Activated T-cell treated with anti-CD3 and anti-CD28 coated beads for 4 hours (primary cell): ENCODE results near the gene SRSF10.
A peak's percentile ranks its signal among the peaks of the same experiment; 100 is the strongest.
"Not testable (repeated sequence)": the region's sequence is repeated elsewhere in the genome, so short reads cannot be mapped to it uniquely, and the experiment has no call there.

Experiments used
- DNase-seq: peaks from one replicate; pipeline ENCODE4 v3.0.0-alpha.2; 2020

SRSF10 gene

DNA sequence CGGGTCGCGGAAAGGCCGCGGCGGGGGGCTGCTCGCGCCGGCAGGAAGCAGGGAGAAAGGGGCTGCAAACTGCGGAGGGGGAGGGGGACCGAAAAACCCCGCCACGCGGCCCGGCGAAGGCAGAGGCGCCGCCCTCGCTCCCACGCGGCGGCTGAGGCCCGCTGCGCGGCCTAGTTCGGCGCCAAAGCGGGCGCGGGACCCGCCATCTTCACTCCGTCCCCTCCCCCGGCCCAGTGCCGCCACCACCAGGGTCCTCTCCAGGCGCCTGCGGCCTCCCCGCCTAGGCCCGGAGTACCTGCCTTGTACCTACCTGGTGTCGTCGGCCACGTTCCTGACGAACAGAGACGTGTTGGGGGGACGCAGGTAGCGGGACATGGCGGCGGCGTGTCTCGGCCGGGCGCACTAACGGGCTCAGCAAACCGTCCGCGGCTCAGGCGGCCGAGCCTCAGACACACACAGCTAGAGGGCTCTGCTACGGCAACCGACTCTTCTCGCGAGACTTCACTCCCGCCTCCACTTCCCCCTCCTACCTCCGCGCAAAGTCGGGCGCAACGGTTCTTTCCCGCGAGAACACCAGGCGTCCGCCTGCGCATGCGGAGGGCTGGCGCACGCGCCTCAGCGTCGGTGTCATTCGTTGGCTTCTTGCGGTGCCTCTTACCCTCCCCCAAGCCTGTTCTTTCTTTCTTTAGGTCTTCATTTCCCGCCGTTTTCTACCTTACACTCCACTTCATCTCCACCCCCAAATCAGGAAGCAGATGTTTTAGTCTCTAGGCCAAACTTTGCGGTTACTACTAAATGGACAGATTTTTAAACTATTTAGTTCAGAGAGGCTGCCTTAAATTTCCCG lies at the start of gene SRSF10:
Gene SRSF10 (minus strand): TSS at position 447 of the 847 bp plus-strand sequence. CDS start 72 bp downstream, at position 375.
- peak; percentile 94 for DNase-seq

DNA sequence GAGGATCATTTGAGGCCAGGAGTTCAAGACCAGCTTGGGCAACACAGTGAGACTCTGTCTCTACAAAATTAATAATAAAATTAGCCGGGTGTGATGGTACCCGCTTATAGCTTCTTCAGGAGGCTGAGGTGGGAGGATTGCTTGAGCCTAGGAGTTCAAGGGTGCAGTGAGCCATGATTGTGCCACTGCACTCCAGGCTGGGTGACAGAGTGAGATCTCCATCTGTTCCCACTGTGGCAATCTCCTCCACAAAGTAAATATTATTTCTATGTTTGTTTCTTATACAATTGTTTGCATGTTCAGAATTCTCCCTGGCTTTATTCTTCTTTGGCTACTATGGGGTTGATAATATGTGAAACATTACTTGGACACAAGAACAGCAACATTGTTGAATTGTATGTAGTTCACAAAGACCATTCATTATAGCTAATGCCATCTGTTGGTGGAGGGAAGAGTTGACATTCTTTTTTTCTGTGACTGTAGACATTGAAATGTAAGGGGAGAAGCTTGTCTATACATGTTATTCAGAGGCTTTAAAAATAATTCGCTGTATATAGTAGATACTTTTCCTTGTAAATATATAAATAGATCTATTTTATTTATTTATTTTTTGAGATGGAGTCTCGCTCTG lies 47.8 kb upstream of the SRSF10 start:
- DNase-seq, result no peak

DNA sequence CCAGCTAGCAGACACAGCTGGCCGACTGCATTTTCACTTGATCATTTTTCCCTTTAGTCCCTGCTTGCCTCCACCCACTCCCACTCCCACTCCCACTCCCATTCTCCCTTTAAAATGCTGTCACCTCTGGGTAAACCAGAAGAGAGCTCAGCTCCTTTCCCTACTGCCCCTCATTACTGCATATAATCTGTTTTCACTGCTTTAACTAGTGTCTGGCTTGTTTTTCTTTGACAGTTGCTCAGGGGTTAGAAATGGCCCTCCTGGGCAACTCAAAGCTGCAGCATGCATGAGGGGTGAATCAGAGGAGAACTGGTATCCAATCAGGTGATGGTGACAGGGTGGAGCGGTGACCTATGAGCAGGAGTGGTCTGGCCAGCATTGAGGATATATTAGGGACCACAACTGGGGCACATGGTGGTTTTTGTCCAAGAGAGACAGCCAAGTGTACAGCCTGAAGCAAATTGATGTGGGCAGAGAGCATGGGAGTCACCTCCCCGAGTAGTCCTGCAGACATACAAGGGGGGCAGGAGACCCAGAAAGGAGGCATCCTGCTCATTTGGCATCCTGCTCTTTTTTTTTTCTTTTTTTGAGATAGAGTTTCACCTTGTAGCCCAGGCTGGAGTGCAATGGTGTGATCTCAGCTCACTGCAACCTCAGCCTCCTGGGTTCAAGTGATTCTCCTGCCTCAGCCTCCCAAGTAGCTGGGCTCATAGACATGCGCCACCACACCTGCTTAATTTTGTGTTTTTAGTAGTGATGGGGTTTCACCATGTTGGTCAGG lies 42.6 kb upstream of the SRSF10 start:
- DNase-seq, result no peak

DNA sequence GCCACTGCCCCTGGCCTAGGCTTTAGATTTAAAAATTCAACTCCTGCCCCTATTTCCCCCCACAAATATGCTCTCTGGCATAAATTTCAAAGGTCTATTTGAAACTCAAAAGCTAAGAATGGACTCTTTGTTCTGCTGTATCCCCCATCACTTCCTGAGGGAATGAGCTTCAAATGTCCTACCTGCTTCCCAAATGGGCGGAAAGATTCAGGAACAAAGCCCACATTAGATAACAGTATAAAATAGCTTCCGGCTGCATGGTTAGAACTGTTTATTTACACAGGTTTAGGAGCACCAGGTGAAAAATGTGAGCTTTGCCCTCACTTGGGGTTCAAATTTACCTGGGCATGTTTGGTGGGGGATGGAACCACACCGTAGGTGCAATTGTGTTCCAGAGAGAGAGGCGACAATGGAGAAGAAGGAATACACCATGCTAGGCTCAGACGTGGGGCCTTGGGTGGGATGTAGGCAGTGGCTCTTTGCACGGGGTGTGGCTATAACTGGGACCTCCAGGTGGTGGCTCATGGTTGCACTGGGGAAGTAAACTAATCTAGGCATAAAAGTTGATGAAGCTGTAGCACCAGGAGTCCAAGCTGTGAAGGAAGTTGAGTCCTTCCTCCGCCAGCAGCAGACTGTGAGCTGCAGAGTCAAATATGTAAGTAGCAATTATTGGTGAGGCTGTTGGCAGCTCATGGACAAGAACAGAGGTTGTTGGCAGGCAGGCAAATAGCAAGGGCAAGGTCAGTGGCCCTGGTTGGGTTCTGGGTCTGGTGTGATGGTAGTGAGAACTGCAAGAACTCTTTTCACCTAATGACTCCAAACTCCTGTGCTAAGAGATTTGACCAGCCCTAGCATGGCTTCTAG lies 41.5 kb upstream of the SRSF10 start:
- DNase-seq, result no peak

DNA sequence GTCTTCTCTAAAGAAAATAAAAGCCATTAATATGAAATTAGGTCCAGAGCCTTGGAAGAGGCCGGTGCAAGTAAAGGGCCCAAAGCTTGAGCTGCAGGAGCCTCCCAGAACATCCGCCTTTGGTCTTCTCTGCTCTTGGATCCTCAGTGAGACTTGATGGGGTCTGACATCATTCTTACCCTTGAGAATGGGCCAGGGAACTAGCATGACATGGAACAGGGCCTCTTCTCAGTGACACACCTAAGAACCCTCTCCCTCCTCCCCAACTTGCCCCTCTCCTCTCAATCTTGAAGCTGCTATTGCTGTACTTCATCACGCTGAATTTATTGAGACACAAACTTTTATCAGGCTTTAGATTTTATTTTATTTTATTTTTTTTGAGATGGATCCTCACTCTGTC lies 40.3 kb upstream of the SRSF10 start:
- DNase-seq, result no peak

DNA sequence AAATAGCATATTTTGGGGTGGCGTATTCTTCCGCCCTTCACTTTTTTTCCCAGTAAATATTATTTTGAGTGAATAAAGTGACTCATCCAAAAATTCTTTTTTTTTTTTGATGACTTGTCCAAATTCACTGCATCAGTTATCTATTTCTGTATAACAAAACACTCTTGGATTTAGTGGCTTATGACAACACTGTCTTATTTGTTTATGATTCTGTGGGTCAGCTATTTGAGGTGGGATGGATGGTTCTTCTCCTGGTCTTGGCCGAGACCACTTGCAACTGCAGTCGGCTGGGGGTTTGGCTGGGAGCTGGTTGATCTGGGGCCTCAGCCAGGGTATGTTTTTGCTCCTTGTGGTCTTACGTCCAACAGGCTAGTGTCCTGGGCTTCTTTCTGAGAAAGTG lies 39.9 kb upstream of the SRSF10 start:
- DNase-seq, result no peak

DNA sequence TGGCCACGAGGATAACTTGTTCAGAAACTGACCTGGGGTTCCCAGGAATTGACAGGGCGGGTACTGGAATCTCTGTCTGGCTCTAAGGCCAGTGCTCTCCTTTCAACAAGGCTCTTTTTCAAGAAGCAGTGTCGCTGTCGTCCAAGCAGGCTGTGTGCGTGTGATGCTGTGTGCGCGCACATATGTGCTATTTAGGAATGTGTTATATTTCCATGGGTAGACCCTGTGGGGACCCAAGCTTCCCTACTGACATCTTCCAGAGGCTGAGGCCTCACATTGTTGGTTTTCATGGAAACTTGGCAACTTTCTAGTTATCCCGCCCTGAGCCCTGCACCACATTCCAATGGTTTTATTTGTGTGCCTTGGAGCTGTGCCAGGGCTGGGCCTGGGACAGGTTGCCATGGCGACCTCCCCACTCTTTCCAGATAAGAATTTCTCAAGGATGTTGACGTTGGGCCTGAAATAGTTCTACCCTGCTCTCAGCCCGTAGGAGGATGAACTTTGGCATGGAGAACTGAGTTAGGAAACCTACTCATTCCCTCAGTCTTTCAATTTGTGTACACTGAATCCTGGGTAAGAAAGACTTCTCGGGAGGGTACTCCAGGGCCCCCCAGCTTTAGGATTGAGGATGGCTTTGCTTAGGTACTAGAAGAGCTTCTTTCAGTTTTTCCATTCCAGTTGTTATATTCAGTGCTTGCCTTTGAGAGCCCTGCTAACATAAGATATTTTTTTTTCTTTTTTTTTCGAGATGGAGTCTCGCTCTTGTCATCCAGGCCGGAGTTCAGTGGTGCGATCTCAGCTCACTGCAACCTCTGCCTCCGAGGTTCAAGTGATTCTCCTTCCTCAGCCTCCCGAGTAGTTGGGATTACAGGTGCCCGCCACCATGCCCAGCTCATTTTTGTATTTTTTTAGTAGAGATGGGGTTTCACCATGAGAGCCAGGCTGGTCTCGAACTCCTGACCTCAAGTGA lies 38.8 kb upstream of the SRSF10 start:
- no peak for DNase-seq

DNA sequence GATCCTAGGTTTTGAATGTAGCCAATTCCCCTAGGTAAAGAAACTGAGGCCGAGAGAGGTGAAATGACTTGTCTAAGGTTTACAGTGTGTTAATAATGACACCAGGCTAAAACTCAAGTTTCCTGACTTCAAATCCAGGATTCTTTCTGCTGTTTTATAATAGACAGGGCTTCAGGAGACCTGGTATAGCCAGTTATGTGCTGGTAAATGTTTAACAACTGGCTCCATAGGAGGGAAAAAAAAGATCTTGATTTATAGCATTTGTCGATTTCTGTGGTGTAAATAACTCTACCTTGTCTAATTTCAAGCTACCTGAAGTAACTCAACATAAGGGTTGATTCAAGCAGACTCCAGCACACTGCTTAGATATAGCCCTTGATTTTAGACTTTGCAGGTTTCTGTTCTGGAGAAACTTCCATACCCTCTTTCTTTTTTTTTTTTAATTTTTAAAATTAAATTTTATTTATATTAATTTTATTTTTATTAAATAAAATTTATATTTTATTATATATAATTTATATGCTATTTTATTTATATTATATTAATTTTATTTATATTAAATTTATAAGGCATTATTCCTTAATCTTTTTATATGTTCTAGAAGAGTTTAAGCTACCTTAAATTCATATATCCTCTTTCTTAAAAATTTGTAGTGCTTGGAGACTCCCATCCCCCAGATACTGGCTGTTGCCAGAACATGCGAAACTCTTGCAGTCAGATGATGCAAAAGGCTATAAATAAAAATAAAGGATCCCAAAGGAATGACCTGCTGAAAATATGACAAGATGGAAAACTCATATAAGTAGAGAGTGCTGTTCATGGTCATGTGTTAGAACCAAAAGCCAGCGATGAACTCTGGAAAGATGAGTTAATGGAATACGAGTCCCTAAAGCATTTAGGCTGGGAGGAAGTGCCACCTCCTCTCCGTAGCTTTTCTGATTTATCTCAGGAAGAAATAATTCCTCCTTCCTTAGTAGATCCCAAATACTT lies 35.4 kb upstream of the SRSF10 start:
- no peak for DNase-seq

DNA sequence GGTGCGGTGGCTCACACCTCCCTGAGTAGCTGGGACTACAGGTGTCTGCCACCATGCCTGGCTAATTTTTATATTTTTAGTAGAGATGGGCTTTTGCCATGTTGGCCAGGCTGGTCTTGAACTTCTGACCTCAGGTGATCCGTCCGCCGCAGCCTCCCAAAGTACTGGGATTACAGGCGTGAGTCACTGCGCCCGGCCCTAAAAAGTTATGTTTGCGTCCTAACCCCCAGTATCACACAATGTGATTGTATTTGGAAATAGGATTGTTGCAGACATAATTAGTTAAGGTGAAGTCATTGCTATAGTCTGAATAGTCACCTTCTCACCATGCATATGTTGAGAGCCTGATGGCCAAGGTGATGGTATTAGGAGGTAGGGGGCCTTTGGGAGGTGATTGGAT lies 32.8 kb upstream of the SRSF10 start:
- not testable (repeated sequence) for DNase-seq

DNA sequence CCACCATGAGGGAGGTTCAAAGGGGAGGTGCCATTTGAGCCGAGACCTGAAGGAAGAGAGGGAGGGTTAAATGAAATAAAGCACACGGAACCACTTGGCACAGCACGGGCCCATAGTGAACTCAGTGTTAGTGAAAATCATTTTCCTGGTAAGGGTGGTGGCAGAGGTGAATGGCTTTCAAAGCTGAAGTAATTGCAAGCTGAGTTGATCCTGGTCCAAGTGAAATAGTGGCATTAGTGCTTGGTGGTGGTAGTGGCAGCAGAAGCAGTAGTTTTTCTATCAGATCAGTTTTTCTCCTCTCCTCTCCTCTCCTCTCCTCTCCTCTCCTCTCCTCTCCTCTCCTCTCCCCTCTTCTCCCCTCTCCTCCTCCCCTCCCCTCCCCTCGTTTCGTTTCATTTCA lies 30.5 kb upstream of the SRSF10 start:
- DNase-seq, result no peak

DNA sequence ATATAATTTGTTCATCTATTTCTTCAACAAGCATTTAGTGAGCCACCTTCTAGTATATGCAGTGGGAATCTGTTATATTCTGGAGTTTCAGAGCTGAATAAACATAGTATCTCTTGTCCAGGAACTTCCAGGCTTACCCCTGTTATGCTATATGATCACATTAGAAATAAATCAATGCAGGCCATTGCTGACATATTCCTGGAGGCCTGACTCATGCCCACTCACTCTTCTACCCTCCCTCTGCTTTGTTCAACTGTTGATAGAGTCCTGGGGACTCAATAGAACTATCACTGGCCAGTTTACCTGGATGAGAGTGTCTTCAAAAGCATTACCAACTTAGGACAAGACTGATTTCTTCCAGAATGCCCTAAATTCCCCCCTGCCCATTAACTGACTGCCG lies 29.3 kb upstream of the SRSF10 start:
- no peak for DNase-seq

DNA sequence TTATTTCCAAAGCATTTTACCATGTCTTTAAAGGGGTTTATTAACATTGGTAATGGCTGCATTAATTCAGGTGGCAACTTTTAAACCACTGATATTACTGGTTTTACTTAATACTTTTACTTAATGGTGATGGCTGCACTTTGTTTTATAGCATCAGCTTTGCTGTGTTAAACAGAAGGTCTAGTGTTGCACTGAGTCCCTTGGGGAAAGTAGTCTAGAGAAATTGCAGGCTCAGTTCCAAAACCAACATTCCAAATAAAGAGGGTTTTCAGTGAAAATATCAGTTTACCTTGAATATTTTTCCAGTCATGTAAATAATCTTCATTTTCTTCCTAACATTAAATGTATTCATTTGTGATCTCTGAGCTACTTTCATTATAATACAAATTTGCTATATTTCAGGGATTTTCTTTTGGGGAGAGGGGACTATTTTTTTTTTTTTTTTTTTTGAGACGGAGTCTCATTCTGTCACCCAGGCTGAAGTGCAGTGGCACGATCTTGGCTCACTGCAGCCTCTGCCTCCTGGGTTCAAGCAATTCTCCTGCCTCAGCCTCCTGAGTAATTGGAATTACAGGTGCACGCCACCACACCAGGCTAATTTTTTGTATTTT lies 28.6 kb upstream of the SRSF10 start:
- DNase-seq, result not testable (repeated sequence)

DNA sequence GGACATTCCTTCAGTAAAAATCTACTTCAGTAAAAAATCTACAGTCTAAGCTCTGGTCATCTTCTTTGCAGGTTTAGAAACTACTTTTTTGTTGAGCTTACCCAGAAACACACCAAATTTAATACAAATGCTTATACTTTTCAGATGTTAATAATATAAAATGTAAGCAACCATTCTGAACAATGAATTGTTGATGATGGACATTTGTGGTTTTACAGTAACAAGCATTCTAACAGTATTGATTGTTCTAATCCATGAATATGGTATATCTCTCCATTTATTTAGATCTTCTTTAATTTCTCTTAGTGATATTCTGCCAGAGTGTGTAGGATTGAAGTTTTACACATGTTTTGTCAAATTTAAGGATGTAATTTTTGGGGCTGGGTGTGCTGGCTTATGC lies 27.0 kb upstream of the SRSF10 start:
- DNase-seq, result no peak

DNA sequence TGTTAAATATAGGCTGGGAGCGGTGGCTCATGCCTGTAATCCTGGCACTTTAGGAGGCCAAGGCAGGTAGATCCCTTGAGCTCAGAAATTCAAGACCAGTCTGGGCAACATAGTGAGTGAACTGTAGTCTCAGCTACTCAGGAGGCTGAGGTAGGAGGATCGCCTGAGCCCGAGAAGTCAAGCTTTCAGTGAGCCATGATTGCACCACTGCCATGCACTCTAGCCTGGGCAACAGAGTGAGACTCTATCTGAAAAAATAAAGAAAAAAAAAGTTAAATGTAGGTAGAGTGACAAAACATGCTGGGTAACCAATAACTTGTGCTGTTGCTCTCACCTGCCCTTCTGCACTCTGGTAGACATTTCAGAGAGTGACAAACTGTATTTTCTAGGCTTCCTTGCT lies 25.0 kb upstream of the SRSF10 start:
- DNase-seq, result no peak

DNA sequence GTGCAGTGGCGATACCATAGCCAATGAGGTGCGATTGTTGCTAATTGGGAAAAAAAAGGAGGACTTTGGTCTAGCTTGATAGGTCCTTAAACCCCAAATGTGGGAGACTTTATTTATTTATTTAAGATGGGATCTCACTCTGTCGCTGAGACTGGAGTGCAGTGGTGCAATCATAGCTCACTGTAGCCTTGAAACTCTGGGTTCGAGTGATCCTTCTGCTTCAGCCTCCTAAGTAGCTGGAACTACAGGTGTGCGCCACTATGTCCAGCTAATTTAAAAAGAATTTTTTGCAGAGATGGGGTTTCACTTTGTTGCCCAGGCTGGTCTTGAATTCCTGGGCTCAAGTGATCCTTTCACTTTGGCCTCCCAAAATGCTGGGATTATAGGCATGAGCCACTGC lies 24.0 kb upstream of the SRSF10 start:
- no peak for DNase-seq

DNA sequence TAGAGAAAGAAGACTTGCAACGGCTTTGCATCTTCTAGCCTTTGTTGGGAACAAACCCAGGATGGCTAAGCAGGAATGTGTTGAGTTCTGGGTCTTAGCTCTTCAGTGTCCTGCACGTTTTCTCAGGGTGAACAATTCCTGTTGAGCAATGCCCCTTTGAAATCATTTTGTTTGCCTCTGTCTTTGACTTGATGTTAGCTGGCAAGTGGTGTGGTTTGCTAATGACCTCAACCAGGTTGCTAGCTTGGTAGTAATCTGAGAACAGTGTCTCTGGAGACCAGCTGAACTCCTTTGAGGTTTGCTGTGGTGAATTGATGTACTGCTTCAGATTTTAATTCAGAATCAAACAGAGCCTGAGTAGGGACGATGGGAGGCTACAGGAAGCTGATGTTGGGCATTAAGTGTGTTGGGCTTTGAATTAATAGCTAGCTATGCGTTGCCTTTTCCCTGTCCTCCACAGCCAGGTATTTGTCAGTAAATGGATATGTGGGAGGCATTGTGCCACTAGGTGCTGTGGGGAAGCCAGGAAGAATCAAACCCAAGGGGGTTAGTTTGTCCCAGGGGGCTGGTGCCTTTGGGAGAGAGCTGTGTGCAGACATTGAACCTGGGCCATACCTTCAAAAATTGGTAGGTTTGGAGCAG lies 23.3 kb upstream of the SRSF10 start:
- no peak for DNase-seq

DNA sequence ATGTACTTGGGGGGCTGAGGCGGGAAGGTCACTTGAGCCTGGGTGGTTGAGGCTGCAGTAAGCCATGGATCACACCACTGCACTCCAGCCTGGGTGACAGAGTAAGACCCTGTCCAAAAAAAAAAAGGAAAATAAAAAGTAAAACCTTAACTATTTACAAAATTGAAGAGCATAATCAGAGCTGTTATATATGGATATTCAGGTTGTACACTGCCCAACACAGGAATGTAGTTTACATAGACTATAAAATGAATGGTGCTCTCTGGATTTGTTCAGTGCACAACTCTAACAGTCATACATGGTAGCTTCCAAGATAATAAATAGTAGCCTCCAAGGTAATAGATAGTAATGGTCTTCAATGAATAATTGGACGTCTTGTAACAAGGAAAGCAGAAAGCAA lies 22.6 kb upstream of the SRSF10 start:
- no peak for DNase-seq

DNA sequence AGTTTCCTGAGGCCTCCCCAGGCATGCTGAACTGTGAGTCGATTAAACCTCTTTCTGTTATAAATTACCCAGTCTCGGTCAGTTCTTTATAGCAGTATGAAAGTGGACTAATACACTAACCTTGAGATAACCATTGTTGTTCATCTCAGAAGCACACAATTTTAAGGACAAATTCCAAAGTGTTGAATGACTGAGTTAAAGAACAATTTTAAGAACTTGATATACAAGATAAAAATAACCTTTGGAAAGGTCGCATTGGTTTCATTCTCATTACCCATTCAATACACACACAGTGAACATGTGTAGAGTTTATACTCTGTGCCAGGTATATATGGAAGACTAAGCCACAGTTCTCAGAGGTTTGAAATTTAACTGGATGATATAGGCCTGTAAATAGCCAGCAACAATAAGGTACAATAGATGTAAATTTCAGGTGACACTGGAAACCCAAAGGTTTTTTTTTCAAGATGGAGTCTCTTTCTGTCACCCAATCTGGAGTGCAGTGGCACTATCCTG lies 19.1 kb upstream of the SRSF10 start:
- DNase-seq, result no peak

DNA sequence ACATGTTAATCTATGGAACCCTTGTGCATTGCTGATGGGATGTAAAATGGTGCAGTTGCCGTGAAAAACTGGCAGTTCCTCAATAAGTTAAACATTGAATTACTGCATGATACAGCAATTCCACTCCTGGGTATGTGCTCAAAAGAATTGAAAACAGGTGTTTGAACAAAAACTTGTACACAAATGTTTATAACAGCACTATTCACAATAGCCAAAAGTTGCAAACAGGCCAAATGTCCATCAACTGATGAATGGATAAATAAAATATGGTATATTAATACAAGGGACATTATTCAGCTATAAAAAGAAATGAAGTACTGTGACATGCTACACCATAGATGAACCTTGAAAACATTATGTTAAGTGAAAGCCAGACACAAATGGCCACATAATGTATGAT lies 17.7 kb upstream of the SRSF10 start:
- DNase-seq, result no peak
